Measurements from ENCODE around the gene CNTNAP5.

CNTNAP5 gene

DNA sequence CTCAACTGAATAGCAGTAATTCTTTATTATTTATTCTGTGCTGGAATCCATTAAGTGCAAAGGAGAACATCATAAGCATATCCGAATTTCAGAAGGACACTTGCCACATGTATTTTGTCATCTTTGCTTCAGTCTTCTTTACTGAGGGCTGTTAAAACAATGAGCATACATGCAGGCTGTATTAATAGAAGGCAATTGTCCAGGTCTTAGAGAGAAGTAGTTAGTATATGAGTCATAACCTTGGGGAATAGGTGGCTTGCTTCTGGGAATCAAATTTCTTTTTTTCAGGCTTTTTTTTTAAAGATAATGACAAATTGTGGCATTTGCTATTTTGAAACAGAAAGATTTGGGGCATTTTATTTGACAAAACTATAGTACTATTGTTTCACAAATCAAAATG, 773.5 kb downstream of the CNTNAP5 start:
- DNase-seq (ENCODE audit: low read depth, low spot score), result no peak

DNA sequence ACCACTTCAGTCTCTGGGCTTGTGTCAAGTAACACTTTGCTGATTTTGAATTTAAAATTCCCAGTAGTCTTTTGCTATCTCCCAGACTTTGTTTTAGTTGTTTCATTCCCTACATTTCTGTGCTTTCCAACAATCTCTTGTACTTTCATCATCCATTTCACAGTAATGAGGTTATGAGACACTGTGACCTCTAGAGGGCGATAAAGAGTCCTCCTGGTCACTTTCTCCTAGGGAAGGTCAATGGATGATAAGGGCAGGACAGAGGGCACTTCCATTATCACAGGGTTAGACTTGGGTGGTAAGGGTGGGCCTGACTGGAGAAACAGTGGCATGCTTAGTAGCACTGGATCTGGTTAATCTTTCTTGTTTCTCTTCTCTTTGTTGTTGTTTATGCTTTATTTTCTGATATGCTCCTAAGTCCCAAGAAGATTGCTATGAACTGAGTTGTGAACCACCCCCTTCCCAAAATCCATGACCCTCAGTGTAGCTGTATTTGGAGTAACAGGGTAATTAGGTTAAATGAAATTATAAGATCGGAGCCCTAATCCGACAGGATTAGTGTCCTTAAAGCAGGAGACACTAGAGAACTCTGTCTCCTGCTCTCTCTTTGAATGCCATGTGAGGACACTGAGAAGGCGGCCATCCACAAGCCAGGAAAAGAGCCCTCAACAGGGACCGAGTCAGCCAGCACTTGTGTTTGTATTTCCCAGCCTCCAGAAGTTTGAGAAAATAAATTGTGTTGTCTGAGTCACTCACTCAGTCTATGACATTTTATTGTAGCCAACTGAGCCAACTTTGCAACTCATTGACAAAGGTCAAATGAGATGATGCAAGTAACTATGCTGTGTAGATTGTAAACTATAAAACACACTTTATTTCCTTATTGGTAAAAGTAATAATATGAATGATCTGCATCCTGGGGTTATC, 779.2 kb downstream of the CNTNAP5 start:
- no peak for DNase-seq (ENCODE audit: low read depth, low spot score)

- DNase-seq (ENCODE audit: low read depth, low spot score), result no peak
These were observed 780.0 kb downstream of the CNTNAP5 start for GRCh38 chr2:124805060-124805459.

GRCh38 chr2:124810132-124810531, 785.0 kb downstream of the CNTNAP5 start:
- no peak for DNase-seq (ENCODE audit: low read depth, low spot score)

- DNase-seq (ENCODE audit: low read depth, low spot score), result no peak
These were observed 790.1 kb downstream of the CNTNAP5 start for GRCh38 chr2:124814968-124815745.

GRCh38 chr2:124816007-124816406, 790.9 kb downstream of the CNTNAP5 start:
- no peak for DNase-seq (ENCODE audit: low read depth, low spot score)

DNA sequence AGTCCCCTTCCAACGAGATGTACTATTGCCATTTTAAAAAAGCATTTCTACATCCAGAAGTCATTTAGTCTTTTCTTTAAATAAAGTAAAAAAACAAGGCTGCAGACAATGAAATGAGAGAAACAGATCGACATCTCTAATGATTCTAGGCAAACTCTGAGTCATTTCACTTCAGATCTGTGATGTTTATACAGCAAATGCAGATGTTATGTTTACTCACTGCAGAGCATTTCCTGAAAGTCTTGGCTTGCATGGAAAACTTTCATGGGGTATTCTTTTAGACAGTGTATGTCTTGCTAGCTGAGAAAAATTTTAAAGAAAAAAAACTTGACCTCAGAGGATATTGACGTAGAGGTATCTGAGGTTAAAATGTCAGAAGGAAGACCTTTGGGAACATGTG, 797.4 kb downstream of the CNTNAP5 start:
- no peak for DNase-seq (ENCODE audit: low read depth, low spot score)

DNA sequence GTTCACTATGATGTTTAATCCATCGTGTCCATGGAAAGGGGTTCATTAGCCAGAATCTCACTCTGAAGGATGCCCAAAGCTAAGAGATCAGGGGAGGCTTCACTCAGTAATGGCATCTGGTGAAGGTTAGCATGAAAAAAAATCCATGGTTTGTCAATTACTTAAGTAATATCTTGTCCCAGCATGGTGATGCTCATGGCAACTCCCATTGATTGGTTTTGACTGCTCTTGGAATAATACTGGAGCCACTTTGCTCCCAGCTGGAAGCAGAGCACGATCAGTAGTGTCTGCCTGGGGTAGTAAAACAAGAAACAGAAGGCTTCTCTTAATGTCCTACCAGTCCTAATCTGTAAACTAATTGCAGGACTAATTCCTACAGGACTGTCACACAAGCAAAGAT, 799.4 kb downstream of the CNTNAP5 start:
- no peak for DNase-seq (ENCODE audit: low read depth, low spot score)

DNA sequence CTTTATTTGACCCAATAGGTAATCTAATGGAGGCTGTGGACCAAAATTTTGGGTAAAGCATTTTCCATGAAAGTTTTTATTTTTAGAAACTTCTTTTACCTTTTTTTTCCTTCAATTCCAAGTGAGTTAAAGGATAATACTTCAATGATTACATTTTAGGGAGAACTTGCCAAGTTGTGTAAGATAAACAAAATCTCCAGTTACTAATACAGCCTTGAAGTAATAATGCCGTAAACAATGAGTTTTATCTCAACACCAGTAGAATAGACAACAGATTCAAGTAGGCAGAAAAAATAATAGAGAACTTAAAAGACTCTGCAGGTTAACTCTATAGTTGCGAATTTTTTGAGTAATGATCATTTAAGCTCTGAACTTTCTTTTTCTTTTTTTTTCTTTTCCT, 807.4 kb downstream of the CNTNAP5 start:
- no peak for DNase-seq (ENCODE audit: low read depth, low spot score)

DNA sequence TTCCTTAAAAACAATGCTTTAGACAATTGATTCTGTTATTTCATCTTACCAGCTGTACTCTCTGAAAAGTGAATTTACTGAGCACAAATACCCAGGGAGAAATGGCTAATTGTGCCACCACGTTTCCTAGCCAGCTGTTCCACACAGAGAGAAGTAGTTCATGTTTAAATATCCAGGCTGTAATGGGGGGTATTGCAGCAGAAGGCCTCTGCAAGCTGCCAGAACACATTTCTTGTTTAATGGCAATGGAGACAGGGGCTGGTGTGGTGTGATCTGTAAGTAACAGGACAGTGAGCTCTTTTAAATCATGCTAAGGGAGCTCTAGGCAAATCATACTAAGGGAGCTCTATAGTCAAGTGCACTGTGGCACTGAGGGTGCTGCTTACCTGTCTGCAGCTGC, 809.2 kb downstream of the CNTNAP5 start:
- DNase-seq (ENCODE audit: low read depth, low spot score), result no peak

DNA sequence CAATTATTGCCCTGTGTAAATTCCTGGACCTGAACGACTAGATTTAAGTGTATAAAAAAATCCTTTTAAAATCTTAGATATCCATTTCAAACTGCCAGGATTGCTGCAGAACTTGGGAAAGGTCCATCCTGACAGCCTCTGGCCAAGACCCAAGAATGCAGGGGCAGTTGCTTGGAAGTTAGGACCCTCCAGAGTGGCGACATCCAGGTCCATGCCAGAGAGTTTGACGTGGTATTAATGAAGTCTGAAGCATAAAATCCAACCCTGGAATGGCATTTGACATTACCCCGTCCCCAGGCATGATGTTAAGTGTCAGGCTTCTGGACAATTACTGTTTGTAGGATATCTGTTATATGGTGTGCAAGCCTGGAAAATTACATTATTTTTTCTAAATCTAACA, 810.2 kb downstream of the CNTNAP5 start:
- DNase-seq (ENCODE audit: low read depth, low spot score), result no peak

- no peak for DNase-seq (ENCODE audit: low read depth, low spot score)
These were observed 811.3 kb downstream of the CNTNAP5 start for GRCh38 chr2:124836416-124836815.

- DNase-seq (ENCODE audit: low read depth, low spot score), result no peak
These were observed 812.4 kb downstream of the CNTNAP5 start for GRCh38 chr2:124837496-124837895.

DNA sequence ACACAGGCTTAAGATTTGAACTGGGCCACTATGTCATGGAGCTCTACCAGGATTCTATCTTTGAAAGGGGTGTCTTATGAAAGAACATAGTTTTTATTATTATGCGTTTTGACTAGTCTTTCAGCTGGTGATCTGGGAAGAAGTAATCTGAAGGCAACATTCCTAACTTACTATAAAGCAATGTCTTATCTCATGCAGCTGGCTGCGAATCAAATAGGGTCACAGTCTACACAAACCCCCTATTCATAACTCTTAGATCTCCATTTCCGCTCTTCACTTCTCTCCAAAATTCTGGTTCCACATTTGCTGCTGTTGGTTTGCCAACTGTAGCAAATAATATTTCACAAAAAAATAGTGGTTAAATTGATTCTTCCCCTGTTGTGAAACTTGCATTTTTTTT, 813.3 kb downstream of the CNTNAP5 start:
- no peak for DNase-seq (ENCODE audit: low read depth, low spot score)

DNA sequence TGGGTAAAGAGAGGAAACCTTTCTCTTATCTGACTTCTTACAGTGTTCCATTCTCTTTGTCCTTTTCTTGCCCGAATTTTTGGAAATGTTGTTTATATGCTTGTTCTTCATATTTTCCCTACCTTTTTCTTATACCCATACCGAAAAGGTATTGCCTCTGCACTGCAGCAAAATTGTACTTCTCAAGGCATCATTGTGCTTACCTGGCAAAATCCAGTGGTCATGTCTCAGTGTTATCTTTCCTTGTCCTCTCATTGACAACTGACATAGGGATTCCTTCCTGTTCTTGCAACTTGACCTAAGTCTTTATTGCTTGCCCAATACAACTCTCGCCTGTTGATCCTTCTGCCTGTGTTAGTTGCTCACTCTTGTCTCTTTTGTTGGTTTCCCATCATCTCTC, 842.2 kb downstream of the CNTNAP5 start:
- DNase-seq (ENCODE audit: low read depth, low spot score), result no peak

DNA sequence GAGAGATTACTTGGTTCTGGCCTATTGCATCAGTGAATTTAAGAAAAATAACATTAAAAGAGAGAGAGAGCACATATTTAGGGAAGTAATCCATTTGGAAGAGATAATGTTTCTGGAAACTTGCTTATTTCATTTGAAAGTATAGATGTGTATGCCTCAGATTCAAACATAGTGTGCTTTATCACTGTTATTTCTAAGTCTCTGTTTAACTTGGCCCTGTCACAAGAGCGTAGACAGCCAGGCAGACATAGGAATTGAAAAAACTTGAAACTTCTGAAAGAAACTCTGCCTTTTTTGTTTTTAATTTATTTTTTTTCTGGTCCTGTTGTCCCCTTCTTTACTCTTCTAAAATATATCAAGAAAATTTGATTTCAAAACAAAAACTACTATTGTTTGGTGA, 849.1 kb downstream of the CNTNAP5 start:
- DNase-seq (ENCODE audit: low read depth, low spot score), result no peak

DNA sequence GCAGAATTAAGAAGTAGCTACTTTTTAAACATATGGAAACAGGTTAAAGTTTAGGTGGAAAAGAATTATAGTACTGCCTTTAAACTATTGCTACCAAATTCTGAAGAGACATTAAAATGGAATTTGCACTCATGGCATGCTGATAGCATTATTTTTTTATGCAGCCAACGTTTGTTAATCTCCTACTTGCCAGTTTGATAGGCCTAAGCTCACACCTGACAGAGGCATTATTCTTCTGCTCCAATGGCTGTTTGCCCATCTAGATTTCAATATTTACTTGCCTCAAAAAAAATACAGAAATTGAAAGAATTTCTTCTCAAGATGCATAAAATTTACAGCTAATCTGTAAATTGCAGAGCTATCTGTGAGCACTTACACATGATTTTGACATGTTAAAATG, 849.6 kb downstream of the CNTNAP5 start:
- DNase-seq (ENCODE audit: low read depth, low spot score), result no peak

DNA sequence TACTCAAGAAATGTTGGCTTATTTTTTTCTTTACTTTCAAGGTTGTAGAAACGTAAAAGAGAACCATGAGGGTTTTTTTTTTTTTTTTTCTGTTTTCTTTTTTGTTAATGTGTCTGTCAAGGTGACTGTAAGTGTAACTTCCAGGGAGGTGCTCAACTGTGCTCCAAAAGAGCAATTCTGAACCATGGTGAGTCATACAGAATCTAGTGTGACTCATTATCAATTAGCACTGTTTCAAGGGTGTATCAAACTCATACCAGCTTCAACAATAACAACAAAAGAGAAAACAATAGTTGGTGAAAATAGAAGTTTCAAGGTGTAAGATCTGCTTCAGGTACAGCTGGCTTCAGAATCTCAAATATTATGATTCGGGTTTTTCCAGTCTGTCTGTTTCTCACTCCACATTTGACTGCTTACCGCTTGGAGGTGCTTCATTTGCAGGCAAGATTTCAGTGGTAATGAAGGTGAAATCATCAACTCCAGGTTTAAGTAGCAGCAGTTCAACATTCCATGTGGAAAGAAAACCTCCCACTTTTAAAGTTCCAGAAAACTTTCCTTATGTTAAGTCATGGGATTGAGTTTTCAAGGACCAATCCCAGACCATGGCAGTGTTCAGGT, 850.6 kb downstream of the CNTNAP5 start:
- no peak for DNase-seq (ENCODE audit: low read depth, low spot score)

DNA sequence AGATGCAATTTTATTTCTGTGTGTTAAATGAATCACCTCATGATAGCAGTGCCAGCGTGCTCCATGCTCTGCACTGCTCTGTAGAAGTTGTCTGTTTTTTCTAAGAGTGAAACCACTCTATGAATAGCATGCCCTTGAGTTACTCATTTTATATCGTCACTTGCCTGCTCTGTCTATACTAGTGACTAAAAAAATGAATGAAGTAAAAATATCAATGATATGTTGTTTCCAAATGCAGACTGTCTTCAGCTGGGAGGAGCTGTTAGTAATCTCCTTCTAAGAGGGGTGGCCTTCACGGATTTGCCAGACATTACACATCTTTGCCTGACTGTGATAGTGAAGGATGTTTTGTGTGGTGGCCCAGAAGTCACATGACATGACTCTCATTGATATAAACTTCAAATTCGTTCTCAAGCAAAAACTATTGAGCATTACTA, 852.1 kb downstream of the CNTNAP5 start:
- DNase-seq (ENCODE audit: low read depth, low spot score), result no peak

GRCh38 chr2:124879640-124880039, 854.6 kb downstream of the CNTNAP5 start:
- no peak for DNase-seq (ENCODE audit: low read depth, low spot score)

DNA sequence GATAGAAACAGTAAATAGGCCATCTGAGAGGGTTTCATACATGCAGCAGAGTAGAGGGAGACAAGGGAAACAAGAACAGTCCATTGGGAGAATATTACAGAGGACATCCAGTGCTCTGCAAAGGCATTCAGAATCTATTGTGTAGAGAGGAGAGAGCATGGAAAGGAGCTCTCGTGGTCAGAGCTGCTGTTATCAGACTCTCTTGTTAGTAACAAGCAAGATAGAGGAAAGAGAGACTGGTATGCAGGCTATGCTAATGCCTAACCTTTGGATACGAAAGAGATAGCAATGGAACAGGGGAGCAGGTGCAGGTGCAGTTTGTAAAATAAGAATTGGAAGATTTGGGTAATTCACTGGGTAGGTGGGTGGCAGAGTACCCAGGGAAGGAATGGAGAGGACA, 855.9 kb downstream of the CNTNAP5 start:
- no peak for DNase-seq (ENCODE audit: low read depth, low spot score)

GRCh38 chr2:124882423-124882822, 857.3 kb downstream of the CNTNAP5 start:
- no peak for DNase-seq (ENCODE audit: low read depth, low spot score)

Measured in activated CD4-positive, CD25-positive, alpha-beta regulatory T cell treated with anti-CD3 and anti-CD28 coated beads, Interleukin-2, amount 50 U/mL, for 16 hours (primary cell).